Stromal cell of bone marrow (primary cell): ENCODE data around the gene KASH5.

Experiments
- DNase-seq: peaks from one replicate; pipeline ENCODE4 v3.0.0-alpha.2; 2012; ENCODE audit warnings: low read depth

The KASH5 gene, protein sequence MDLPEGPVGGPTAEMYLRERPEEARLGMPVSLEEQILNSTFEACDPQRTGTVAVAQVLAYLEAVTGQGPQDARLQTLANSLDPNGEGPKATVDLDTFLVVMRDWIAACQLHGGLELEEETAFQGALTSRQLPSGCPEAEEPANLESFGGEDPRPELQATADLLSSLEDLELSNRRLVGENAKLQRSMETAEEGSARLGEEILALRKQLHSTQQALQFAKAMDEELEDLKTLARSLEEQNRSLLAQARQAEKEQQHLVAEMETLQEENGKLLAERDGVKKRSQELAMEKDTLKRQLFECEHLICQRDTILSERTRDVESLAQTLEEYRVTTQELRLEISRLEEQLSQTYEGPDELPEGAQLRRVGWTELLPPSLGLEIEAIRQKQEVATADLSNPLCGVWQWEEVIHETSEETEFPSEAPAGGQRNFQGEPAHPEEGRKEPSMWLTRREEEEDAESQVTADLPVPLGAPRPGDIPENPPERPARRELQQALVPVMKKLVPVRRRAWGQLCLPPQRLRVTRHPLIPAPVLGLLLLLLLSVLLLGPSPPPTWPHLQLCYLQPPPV

DNA sequence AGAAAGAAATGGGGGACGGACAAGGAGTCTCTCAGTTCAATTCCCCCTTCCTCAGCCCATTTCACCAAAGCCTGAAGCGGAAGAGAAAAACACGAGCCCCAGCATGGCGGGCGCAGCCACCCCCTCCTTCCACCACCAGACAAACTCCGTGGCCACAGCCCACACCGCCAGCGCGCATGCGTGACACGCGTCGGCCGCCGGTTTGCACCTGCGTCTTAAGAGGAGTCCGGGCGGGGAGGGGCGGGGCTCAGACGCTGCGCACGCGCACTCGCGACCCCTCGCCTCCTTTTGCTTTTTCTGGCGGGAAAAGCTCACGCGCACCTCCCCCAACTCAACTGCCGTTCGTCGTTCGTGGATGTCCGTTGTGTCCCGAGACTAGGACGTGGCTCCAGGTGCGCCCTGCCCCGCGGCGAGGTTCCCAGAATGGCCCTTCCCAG is at the start of gene KASH5:
KASH5 (plus strand) TSS at position 314 of the 437 bp plus-strand sequence. CDS start 2,635 bp downstream, outside the sequence.
- peak; percentile 4 for DNase-seq

DNA sequence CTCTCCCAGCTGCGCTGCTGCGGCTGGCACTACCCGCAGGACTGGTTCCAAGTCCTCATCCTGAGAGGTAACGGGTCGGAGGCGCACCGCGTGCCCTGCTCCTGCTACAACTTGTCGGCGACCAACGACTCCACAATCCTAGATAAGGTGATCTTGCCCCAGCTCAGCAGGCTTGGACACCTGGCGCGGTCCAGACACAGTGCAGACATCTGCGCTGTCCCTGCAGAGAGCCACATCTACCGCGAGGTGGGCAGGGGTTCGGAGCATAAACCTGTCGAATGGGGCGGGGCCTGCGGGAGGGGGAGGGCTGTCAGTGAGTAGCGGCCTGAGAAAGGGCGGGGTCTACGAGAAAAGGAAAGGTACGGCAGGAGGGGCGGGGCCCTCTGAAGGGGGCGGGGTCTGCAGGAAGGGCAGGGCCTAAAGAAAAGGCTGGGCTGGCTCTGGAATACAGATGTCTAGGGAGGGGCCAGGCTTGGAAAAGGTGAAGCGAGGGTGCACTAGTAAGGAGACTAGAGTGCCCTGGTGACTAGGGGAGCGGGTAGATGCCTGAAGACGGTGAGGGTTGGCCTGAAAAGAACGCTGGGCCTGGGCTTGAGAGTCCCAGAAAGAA is 49.3 kb upstream of the KASH5 start:
- DNase-seq: no peak

DNA sequence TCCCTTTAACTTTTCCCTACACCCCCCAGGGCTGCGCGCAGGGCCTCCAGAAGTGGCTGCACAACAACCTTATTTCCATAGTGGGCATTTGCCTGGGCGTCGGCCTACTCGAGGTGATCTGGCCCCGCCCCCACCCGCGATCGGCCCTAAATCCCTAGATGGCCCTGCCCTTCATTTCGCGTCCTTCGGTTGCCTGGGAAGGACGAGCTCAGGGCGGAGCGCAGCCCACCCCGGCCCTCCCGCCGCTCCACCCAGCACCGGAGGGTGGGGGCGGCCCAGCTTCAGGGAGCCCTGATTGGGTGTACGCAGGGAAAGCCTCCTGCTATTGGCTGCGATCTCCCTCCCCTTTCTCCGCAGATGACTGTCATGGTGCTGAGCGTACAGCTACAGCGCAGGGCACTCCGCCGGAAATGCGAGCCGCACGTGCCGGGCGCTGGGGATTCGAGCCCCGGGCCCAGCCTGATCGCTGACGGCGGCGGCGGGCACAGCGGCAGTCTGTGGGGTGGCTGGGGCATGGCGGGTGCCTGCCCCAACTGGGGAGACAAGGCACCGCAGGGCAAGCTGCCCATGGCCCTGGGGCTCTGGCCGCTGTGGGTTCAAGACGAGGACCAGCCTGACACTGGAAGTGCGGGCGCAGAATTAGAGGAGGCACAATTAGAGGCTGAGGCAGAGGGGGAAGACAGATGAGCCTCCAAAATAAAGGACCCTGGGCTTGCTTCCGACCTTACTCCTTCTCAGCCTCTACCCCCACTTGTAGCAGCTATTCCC is 48.6 kb upstream of the KASH5 start:
- peak; percentile 66 for DNase-seq

DNA sequence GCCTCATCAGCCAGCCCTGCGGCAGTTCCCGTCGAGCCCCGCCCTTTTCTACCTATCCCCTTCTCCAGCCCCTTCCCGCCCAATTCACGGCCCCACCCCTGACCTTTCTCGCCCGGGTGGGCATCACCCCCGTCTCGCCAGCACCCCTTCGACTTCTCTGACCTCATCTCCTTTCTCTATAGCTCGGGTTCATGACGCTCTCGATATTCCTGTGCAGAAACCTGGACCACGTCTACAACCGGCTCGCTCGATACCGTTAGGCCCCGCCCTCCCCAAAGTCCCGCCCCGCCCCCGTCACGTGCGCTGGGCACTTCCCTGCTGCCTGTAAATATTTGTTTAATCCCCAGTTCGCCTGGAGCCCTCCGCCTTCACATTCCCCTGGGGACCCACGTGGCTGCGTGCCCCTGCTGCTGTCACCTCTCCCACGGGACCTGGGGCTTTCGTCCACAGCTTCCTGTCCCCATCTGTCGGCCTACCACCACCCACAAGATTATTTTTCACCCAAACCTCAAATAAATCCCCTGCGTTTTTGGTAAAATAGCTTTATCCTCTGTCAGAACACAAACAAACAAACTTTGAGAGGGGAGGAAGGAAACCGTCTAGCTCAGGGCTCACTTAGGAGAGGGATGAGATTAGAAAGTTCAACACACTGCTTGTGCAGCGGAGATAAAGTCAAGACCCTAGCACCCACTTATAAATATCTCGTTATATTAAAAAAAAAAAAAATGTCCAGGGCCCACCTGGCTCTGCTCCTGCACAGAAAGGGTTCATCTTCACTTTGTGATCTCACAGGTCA is 47.8 kb upstream of the KASH5 start:
- no peak for DNase-seq

DNA sequence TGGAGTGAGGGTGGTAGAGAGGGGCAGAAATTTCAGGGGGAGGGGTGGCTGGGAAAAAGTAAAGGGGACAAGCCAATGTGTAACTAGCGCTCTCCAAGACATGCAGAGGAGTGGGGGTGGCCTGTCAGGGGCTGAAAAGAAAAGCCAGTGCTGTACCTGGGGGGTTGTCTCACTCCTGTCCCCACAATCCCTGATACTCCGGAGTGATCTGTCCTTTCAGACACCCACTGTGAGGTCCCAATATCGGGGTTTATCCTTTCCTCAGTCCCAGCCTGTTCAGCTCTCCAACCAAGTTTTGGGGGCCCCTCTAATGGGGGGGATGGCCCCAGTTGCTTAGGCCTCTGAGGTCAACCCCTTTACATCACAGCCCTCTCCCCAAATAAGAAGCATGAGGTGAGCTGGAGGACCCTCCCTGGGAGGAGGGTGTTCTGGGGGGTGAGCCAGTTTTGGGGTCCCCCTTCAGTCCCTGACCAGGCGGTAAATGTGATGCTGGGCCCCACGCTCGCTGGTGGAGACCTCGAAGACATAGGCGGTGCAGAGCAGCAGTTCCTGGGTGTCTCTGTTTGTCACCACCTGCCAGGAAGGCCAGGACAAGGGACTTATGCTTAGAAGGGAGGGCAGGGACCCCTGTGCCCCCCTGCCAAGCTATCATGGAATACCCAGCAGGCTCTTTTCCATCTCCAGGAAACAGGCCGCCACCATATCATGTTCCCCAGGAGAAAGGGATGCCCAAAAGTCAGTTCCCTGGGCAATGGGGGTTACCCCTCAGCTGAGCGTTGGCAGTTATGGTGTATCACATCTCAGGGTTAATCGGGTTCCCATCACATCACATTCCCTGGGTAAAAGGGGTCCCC is 47.0 kb upstream of the KASH5 start:
- DNase-seq: no peak

DNA sequence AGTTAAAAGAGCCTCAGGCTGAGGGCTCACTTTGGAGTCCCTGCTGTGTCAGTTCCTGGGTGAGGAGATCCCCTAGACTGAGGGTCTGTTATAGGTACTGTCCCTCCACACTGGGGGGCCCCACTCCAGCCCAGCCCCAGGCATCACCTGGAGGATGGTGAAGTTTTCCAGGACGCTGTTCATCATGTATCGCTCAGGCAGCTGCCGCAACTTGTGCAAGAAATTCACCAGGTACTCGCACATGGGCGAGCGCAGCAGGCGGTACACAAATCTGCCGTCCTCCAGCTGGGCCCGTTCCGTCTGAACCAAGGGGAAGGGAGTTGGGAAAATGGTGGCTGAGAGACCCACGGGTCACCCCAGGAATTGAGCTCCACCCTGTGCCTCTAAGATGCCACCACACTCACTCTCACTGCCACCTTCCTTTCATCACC is 45.7 kb upstream of the KASH5 start:
- DNase-seq: no peak

DNA sequence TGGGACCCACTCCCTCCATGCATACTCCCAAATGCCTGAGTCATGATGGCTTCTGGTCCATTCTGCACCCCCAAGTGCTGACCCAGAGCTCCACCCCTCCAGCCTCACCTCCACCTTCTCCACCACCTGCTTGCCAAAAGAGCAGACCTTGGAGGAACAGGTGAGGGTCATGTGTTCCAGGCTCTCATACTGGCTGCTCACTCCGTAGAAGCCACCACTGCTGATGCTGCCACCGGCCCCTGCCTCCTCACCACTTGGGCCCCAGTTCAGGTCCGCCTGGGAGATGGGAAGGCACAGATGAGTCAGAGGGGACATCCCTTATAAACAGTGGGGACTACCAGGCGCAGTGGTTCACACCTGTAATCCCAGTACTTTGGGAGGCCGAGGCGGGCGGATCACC is 44.9 kb upstream of the KASH5 start:
- DNase-seq: no peak

DNA sequence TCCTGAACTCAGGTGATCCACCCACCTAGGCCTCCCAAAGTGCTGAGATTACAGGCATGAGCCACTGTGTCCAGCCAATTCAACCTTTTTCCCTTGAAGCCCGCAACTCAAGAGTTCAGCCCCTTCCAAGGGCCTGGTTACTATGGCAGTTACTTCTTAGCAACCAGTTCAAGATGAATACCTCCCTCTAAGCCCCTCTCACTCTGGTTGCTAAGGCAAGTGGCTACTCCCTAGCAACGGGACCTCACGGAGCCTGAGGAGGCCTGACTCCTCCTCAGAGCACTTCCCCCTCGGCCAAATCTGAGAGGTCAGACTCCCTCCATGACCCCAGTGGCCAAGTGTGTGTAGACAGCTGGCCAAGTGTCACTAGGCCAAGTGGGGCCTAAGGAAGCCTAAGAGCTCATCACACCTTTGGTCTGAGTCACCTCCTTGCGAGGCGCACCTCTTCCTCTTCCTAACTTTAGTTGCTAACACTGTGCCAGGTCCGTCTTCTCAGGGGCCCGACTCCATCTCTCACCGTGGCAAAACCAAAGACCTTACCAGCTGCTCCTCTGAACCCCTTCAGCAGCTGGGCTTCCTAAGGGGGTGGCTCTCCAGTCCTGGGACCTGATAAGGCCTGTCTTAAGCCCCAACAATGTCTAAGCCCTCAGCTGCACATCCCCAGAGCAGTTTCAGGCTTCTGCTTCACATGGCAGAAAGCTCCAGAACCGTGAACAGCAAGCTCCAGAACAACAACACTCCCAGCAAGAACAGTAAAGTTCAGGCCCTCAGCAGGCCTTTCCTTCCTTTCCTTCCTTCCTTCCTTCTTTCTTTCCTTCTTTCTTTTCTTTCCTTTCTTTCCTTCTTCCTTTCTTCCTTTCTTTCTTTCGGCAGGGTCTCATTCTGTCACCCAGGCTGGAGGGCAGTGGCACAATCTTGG is 43.3 kb upstream of the KASH5 start:
- no peak for DNase-seq

DNA sequence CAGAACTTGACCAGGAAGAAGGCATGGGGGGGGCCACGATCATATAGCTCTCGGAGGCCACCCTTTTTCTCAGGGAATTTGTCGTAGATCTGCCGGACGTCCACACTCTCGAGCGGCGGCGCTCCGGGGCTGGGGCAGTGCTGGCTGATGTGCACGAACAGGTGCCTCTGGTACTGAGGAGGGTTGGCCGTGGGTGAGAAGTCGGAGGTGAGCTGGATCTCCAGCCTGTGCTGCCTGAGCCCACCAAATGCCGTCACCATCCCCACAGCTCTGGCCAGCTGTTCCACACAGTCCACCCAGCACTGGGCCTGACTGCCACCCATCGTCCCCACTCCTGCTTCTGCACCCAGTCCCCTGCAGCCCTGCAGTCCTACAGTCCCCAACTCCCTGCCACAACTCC is 40.9 kb upstream of the KASH5 start:
- no peak for DNase-seq

DNA sequence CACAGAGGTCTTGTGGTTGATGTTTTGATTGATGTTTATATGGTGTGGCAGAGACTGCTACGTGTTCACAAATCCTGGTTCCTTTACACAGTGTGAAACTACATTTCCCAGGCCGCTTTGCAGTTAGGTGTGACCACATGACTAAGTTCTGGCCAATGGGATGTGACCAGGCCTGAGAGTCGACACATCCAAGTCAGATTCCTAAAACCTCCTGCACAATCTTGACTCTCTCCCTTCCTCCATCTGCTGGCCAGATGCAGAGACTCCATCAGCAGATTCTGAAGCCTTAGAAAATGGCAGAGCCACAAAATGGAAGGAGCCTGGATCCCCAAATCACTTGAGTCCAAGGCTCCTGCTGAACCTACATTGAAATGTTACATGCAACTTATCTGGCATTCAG is 40.2 kb upstream of the KASH5 start:
- peak; percentile 67 for DNase-seq

DNA sequence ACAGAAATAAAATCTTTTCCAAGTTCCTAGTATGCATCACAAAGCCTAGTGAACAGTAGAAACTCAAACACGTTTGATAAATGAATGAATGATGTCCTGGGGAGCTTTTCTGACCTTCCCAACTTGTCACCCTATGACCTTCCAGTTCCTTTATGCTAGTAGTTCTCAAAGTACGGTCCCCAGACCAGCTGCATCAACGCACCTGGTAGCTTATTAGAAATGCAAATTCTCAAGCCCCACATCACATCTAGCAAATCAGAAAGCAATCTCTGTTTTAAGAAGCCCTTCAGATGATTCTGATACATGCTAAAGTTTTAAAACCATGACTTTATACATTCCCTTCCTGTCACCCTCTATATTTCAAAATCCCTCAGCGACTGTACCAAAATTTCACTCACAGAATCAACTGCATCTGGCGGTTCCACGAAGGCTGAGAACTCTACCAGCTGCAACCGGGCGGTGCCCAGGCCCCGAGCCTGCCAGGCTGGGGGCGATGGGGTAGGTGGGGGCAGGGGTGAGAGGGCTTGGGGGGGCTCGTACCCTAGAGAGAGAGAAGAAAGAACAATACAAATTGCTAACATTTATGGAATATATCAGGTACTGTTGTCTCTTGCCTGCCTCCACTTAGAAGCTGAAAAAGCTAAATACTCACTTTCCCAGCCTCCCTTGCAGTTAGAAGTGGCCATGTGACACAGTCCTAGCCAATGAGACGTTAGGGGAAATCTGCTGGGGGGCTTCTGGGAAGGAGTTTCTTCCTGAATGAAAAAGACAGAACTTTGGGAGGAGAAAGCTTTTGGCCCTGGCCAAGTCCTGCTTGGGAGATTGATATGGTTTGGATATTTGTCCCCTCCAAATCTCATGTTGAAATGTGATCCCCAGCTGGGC is 39.5 kb upstream of the KASH5 start:
- no peak for DNase-seq

DNA sequence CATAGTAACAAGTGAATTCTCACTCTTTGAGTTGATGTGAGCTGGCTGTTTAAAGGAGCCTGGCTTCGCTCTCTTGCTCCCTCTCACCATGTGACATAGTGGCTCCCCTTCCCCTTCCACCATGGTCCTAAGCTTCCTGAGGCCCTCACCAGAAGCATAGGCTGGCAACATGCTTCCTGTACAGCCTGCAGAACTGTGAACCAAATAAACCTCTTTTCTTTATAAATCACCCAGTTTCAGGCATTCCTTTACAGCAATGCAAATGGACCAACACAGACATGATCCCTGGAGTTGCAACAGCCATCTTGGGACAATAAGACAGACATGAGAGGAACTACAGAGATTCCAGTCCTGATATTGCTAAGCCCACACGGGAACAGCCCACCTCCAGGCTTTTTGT is 38.5 kb upstream of the KASH5 start:
- no peak for DNase-seq

DNA sequence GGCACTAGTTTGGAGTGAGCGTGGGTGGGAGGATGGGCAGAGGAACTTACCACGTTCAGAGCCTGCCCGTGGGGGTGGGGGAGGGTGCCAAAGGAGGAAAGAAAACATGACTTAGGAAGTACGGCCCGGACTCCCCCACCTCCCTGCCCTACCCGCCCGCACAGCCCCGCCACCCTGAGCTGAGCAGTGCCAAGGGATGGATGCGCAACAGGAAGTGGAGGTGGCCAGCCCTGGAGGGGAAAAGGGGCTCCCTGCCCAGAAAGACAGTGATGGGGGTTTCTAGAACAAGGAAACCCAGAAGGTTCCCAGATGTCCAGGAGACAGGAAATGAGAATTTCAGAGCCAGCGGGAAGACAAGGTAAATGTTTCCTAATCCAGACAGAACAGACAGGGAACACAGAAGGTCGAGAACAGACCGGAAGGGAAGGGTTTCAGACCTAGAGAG is 32.1 kb upstream of the KASH5 start:
- DNase-seq: no peak

DNA sequence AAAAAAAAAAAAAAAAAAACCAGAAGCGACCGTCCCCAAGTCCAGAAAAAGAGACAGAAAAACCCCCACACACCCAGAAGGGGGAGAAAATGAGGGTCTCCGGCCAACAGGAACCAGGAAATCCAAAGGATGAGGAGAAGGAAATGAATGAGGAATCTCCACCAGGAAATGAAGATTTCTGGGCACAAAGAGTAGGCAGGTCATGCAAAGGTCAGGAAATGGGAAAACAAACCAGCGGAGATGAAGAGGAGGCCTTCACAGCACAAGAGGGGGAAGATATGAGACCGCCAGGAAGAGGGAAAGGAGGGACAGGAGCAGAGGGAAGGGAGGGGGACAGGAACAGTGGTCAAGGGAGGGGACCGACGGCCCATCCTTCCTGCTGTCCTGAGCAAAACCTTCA is 31.7 kb upstream of the KASH5 start:
- no peak for DNase-seq

DNA sequence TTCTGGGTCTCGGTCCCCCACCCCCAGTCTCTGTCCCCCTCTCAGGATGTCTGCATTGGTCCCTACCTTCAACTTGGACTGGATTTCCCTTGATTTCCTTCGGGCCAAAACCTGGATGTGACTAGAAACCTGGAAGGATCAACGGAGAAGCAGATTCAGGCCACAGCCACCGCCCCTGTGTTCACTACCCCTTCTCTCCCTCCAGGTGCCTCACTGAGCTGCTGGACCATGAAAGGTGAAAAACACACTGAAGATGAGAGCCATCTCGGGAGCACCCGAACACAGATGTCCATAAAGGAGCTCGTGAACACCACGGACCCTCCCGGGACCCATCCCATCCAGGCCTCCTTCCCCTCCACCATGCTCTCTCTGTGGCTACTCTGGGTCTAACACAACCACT is 30.9 kb upstream of the KASH5 start:
- DNase-seq: no peak

DNA sequence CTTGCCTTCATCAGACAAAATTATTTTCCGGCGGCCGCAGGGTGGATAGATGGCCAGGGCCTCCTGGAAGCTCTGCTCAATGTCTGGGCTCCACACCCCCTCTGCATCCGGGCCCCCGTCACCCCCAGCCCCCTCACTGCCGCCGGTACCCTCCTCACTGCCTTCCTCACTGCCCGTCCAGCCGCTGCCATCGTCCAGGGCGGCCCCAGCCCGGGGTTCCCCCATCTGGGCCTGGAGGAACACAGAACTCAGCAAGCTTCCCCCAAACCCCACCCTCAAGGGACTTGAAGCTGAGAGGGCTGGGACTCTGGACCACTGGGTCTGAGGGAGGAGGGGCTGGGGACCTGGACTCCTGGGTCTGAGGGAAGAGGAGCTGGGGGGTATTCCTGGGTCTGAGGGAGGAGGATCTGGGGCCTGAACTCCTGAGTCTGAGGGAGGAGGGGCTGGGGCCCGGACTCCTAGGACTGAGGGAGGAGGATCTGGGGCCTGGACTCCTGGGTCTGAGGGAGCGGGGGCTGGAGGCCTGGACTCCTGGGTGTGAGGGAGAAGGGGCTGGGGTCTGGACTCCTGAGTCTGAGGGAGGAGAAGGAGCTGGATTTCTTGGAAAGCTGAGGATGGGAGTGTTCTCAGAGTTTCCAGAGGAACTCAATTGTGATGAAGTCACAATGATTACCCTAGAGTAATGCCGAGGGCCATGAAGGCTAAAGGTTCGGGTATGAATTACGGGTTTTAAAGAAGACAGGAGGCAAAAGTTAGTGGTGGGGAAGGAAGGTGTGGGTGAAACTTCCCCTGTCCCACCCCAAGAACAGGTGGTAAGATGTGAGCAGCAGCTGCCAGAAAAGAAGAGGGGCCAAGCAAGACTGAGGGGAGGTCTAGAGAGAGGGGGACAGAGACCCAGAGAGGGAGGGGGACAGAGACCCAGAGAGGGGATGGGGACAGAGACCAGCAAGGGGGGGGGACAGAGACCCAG is 27.9 kb upstream of the KASH5 start:
- DNase-seq: no peak

DNA sequence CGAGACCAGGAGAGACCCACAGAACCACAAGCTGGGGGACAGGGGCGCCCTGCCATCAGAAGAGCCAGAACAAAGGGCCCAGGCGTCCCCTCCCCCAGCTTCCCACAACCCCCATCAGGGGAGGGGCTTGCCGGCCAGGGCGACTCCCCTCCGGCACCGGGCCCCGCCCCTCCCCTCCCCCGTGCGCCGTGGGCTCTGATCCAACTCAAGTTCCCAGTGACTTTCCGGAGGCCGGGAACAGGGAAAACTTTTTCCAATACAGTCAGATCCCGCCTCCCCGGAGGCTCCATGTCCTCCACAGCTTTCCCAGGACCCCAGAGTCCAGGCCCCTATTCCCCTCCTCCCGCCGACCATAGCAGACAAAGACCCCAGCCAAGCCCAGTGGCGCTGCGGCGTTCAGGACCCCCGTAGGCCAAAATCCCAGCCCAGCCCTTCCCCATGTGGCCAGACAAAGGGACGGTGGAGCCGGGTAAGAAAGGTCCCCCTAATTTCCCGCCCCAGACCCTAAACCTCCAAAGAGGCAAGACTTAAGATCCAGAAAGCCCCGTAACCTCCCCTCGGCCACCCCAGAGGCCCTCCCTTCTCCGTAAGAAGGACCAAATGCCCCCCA is 26.5 kb upstream of the KASH5 start:
- peak; percentile 60 for DNase-seq
